Measurements from ENCODE around the gene PARD3.

GRCh38 chr10:34384372-34384771 is 430.7 kb downstream of the PARD3 start:
- TF ChIP-seq SP1 (IDR thresholded peaks at IDR 0.05) (no peak), ELF4 (IDR thresholded peaks at IDR 0.05) (no peak), HDGF (IDR thresholded peaks at IDR 0.05; ENCODE audit: borderline replicate concordance) (no peak), ZNF384 (IDR thresholded peaks at IDR 0.05) (no peak), LEF1 (IDR thresholded peaks at IDR 0.05; ENCODE audit: borderline replicate concordance) (no peak), CTBP1 (IDR thresholded peaks at IDR 0.05; ENCODE audit: borderline replicate concordance) (no peak), L3MBTL2 (conservative IDR thresholded peaks at IDR 0.05) (no peak), SUZ12 (IDR thresholded peaks at IDR 0.05) (no peak)
